GM21825 (cell line): Measurements from ENCODE around the gene MMP11.

ENCODE experiments used
- ATAC-seq: cut with Tn5 transposase; IDR thresholded peaks from one replicate; pipeline ENCODE4 v1.9.1; 2021; ENCODE audit warnings: mild to moderate bottlenecking, moderate library complexity; ENCODE audit not compliant: unreplicated experiment

Gene MMP11

GRCh38 chr22:23779731-23780130, 7.1 kb downstream of the MMP11 start:
- ATAC-seq: no peak

DNA sequence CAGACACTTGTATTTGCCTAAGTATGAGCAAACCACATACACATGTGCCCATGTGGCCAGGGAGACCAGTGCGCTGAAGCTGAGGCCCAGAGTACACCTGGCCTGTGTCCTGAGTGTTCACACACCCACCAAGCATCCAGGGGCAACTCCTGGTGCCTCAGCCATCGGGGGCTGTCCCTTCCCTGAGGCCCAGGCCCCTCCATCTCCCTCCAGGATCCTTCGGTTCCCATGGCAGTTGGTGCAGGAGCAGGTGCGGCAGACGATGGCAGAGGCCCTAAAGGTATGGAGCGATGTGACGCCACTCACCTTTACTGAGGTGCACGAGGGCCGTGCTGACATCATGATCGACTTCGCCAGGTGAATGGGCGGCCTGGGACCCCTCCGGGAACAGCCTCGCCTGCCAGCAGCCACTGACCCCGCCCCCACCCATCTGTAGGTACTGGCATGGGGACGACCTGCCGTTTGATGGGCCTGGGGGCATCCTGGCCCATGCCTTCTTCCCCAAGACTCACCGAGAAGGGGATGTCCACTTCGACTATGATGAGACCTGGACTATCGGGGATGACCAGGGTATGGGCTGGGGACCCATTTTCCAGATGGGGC, 7.6 kb downstream of the MMP11 start:
- no peak for ATAC-seq

- no peak for ATAC-seq
These were observed 8.4 kb downstream of the MMP11 start for GRCh38 chr22:23781065-23781464.

DNA sequence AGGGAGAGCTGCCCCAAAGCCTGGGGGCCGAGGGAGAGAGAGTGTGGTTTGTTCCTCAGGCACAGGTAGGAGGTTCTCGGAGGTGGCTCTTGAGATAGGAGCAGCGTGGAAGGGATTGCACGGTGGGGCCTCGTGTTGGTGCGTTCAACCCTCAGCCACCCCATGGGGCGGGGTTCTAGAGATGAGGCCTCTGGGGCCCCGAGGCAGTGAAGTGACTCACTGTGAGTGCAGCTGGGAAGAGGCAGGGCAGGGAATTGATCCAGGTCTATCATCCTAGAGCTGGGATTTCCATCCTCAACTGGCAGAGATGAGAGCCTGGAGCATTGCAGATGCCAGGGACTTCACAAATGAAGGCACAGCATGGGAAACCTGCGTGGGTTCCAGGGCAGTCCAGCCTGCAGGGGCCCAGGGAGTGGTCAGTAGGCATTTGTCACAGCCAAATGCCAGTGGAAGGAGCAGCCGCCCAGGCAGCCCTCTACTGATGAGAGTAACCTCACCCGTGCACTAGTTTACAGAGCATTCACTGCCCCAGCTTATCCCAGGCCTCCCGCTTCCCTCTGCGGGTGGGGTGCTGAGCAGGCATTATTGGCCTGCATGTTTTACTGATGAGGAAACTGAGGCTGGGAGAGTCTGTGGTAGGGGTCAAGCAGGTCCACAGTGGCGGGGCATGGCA, 9.0 kb downstream of the MMP11 start:
- ATAC-seq: no peak

- ATAC-seq: no peak
These were observed 9.6 kb downstream of the MMP11 start for GRCh38 chr22:23782252-23782651.

DNA sequence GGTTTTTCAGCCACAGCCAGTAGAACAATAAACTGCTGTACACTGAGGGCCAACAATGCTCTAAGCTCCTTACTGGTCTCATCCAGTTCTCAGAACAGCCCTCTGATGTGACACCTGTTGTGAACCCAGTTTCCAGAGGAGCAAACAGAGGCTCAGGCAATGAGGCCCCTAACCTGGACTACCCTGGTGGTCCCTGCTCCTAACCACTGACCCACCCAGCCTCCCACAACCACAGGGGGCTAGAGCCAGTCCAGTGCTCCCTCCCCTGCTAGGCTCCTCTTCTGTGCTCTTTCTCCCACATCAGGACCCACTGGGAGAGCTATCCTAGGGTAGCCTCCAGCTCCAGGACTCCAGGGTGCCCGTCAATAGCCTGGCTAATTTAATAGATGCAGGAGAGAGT, 10.1 kb downstream of the MMP11 start:
- ATAC-seq: no peak

GRCh38 chr22:23783265-23784150, 10.9 kb downstream of the MMP11 start:
- no peak for ATAC-seq

DNA sequence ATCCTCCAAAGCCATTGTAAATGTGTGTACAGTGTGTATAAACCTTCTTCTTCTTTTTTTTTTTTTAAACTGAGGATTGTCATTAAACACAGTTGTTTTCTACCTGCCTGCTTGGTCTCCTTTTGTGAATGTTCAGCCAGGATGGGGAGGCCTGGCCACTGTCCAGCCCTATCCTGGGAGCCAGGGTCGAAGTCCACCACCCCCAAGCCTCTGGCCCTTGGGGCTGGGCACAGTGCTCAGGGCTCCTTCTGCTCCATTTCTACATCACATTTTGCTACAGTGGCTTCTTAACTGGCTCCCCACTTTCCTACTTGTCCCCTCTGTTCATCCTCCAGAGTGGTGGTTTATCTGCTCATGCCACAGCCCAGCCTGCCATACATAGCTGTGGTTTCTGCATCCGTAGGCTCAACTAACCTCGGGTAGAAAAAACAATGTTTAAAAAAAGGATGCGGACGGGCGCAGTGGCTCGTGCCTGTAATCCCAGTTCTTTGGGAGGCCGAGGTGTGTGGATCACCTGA, 11.6 kb downstream of the MMP11 start:
- no peak for ATAC-seq

GRCh38 chr22:23786261-23786710, 13.6 kb downstream of the MMP11 start:
- ATAC-seq: no peak

- ATAC-seq: peak; percentile 65
These were observed 14.3 kb downstream of the MMP11 start, which contains the start of gene SMARCB1 for GRCh38 chr22:23786752-23787599. Gene SMARCB1, plus strand, starts transcription at chr22:23786966. Its CDS starts 204 bp downstream, at chr22:23787170.

DNA sequence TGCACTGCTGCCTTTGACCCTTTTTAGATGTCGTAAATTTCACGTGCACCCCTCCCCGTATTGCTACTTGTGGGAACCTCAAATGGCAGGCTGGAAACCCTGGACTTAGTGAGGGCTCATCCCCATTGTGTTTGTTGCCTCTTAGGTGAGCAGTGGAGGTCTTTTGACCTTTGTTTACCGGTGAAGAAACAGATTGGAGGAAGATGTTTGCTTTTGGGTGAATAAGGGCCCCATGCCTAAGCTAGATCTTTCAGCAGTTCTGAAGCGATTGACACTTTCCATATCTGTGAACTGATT, 14.9 kb downstream of the MMP11 start:
- ATAC-seq: no peak

DNA sequence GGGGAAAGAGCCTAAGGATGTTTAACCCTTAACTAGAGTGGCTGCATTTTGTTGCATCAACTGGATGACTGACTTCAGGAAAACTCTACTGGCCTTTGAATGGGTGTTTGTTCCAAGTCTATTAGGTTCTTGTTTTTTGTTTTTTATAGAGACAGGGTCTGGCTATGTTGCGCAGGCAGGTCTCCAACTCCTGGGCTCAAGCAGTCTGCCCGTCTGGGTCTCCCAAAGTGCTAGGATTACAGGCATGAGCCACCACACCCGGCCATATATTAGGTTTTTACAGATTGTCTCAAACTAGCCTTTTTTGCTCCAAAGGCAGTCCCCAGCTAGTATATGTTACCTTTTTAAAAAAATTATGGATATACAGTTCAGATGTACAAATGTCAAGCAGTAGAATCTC, 15.3 kb downstream of the MMP11 start:
- no peak for ATAC-seq

- no peak for ATAC-seq
These were observed 16.5 kb downstream of the MMP11 start for GRCh38 chr22:23789121-23789520.

- no peak for ATAC-seq
These were observed 17.0 kb downstream of the MMP11 start for GRCh38 chr22:23789638-23790037.

DNA sequence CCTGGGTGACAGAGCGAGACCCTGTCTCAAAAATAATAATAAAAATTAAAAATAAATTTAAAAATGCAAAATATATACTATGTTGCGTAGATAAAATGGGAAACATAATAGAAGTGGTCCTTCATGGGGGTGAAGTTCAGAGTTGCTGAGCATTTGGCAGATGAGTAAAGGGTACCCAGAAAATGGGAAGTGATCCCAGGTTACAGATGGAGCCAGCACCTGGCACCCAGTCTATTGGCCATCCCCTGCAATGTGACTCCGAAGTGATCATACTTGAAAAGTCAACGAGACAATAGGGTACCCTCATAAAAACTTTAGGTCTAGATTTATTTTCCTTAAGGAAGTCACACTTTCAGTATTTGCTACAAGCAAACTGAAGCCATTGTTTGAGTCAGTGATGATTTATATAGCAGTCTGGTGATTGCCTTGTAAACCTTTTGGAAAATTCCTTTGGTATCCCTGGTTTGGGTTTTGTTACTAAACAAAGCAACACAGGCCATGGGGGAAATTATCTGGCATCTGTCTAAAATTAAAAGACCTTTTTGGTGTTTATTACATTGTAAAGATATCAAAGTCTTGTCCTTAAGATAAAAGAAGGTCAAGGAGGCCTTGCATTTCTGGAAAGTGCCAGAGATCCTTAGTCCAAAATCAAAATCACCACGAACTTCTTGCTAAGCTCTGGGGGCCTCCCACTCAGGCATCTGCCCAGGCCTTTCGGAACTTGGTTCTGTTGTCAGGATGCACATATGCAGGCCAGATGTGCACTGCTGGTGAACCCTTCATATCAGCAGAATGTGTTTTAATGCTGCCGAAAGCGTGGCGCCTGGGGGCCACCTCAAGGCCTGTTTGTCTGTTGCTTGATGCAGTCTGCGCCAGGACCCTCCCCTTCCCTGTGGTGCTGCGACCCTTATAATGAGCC, 18.4 kb downstream of the MMP11 start:
- ATAC-seq: no peak

GRCh38 chr22:23791738-23792645, 19.3 kb downstream of the MMP11 start:
- ATAC-seq: no peak

DNA sequence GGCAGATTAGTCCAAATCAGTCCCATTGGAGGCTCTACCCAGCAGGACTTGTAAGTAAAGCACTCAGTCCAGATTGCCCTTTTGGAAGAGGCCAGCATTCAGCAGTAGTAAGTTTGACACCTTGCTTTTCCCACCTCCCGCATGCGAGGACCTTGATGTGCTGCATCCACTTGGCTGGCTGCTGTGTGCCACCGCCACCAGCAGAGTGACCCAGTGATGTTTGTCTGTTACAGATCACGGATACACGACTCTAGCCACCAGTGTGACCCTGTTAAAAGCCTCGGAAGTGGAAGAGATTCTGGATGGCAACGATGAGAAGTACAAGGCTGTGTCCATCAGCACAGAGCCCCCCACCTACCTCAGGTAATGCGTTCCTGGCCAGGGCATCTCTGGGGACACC, 20.7 kb downstream of the MMP11 start:
- no peak for ATAC-seq

DNA sequence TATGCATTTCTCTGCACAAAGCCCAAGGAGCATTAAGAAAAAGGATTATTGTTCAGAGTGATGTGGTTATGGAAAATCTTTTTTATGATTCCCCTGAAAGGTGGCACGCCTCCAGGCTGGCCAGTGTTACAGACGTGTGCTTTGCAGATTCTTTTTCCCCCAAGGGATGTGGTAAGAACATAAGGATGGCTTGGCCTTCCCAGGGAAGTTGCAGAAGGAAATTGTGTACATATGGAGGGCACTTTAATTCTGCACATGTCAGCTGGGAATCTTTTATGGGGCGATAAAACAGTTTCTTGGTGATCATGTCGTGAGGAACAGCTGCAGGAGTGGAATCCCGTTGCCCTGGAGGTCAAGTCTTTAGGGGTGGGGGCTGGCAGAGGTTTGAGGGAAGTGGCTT, 23.8 kb downstream of the MMP11 start:
- no peak for ATAC-seq
